GM23338 (cell line): ENCODE results near the gene SYNPO. TPM values are rescaled to one million over a fixed set of nuclear protein-coding genes. Genes with fewer than 3 reads are reported as not detected.

ENCODE experiments used
- ATAC-seq: fragments of 200-7000 bp; cut with Tn5 transposase; 3 replicates; pipeline ENCODE4 v1.9.1; 2020
- DNase-seq: peaks from one replicate; pipeline ENCODE4 v3.0.0-alpha.2; 2015; ENCODE audit warnings: low spot score
- H2AFZ ChIP-seq: fragments of 200-600 bp; sonication (generic); 2 replicates; pipeline ENCODE4 v1.8.0; 2016; ENCODE audit warnings: antibody characterized with exemption, mild to moderate bottlenecking, moderate library complexity
- H3F3A ChIP-seq: fragments of 200-600 bp; sonication (generic); replicated peaks from 2 replicates; pipeline ENCODE4 v1.8.0; 2017; ENCODE audit warnings: antibody characterized with exemption, mixed run types, low read depth
- H3K27ac ChIP-seq: fragments of 200-600 bp; sonication (generic); 2 replicates; pipeline ENCODE4 v1.6.1; 2016; ENCODE audit warnings: low read depth
- H3K27me3 ChIP-seq: fragments of 200-600 bp; sonication (generic); 2 replicates; pipeline ENCODE4 v1.8.0; 2016; ENCODE audit warnings: mild to moderate bottlenecking, mixed run types, moderate library complexity; ENCODE audit not compliant: insufficient read depth
- H3K36me3 ChIP-seq: fragments of 200-600 bp; sonication (generic); 2 replicates; pipeline ENCODE4 v1.8.0; 2016; ENCODE audit warnings: mild to moderate bottlenecking; ENCODE audit not compliant: insufficient read depth
- H3K4me1 ChIP-seq: fragments of 200-600 bp; sonication (generic); 2 replicates; pipeline ENCODE4 v1.8.0; 2016; ENCODE audit warnings: mild to moderate bottlenecking, moderate library complexity; ENCODE audit not compliant: insufficient read depth
- H3K4me2 ChIP-seq: fragments of 200-600 bp; sonication (generic); 2 replicates; pipeline ENCODE4 v1.7.1; 2017; ENCODE audit warnings: mixed run types
- H3K4me3 ChIP-seq: fragments of 200-600 bp; sonication (generic); 2 replicates; pipeline ENCODE4 v1.6.1; 2016; ENCODE audit warnings: mixed run types
- H3K79me2 ChIP-seq: fragments of 200-600 bp; sonication (generic); replicated peaks from 2 replicates; pipeline ENCODE4 v1.8.0; 2017; ENCODE audit warnings: mild to moderate bottlenecking; ENCODE audit not compliant: insufficient read depth
- H3K9me2 ChIP-seq: fragments of 200-600 bp; sonication (generic); 2 replicates; pipeline ENCODE4 v1.8.0; 2017; ENCODE audit not compliant: insufficient read depth
- H4K20me1 ChIP-seq: fragments of 200-600 bp; sonication (generic); replicated peaks from 2 replicates; pipeline ENCODE4 v1.8.0; 2017; ENCODE audit warnings: mild to moderate bottlenecking; ENCODE audit not compliant: insufficient read depth
- H3K27ac Mint-ChIP-seq: 2 replicates; pipeline ENCODE4 v1.8.0; 2020; ENCODE audit warnings: inconsistent platforms, mild to moderate bottlenecking, moderate library complexity, mixed read lengths
- H3K27me3 Mint-ChIP-seq: 3 replicates; pipeline ENCODE4 v1.8.0; 2022; ENCODE audit warnings: low read depth, mild to moderate bottlenecking, moderate library complexity, mixed read lengths, inconsistent platforms; ENCODE audit not compliant: insufficient read depth, poor library complexity
- H3K36me3 Mint-ChIP-seq: 3 replicates; pipeline ENCODE4 v1.8.0; 2021; ENCODE audit warnings: low read depth, mild to moderate bottlenecking, inconsistent platforms, moderate library complexity, mixed read lengths
- H3K4me1 Mint-ChIP-seq: 3 replicates; pipeline ENCODE4 v1.8.0; 2020; ENCODE audit warnings: mild to moderate bottlenecking, inconsistent platforms, mixed read lengths
- H3K4me3 Mint-ChIP-seq: 3 replicates; pipeline ENCODE4 v1.8.0; 2021; ENCODE audit warnings: moderate library complexity, mild to moderate bottlenecking, inconsistent platforms, mixed read lengths
- H3K9me3 Mint-ChIP-seq: 3 replicates; pipeline ENCODE4 v1.8.0; 2020; ENCODE audit warnings: moderate library complexity, mild to moderate bottlenecking, inconsistent platforms, mixed read lengths
- CREB1 ChIP-seq: fragments of 250-450 bp; sonication (Bioruptor Pico); IDR thresholded peaks from 2 replicates; pipeline ENCODE4 v1.5.0; 2020; ENCODE audit warnings: low read depth, mild to moderate bottlenecking, moderate library complexity
- ETS1 ChIP-seq: IDR thresholded peaks from 2 replicates; pipeline ENCODE4 v1.6.1; 2016; ENCODE audit warnings: antibody characterized with exemption
- EZH2 ChIP-seq: fragments of 200-600 bp; sonication (generic); IDR thresholded peaks from one replicate; pipeline ENCODE4 v1.8.0; 2017; ENCODE audit warnings: antibody characterized with exemption, mild to moderate bottlenecking, low read depth; ENCODE audit not compliant: unreplicated experiment
- JUNB ChIP-seq: IDR thresholded peaks from one replicate; pipeline ENCODE4 v1.6.1; 2016; ENCODE audit warnings: antibody characterized with exemption; ENCODE audit not compliant: unreplicated experiment
- STAT1 ChIP-seq: IDR thresholded peaks from one replicate; pipeline ENCODE4 v1.6.1; 2016; ENCODE audit warnings: antibody characterized with exemption; ENCODE audit not compliant: unreplicated experiment
- ZNF114 ChIP-seq: fragments of 250-450 bp; sonication (Bioruptor Pico); IDR thresholded peaks from 2 replicates; pipeline ENCODE4 v1.5.0; 2020; ENCODE audit warnings: mild to moderate bottlenecking, moderate library complexity
- ZNF462 ChIP-seq: fragments of 250-450 bp; sonication (Bioruptor Pico); IDR thresholded peaks from 2 replicates; pipeline ENCODE4 v1.5.0; 2020; ENCODE audit warnings: mild to moderate bottlenecking, moderate library complexity
- polyA plus RNA-seq: library from polyadenylated mRNA; unstranded; fragments of >200 nt; fragmentation: Nextera tagmentation; extraction: Ambion mirVana; gene quantifications from 2 replicates; pipeline ENCODE4 v1.2.1, GENCODE V29; 2016
- total RNA-seq: library from RNA; depleted of rRNA; stranded (reverse); fragments of >200 nt; shearing (Covaris generic); gene quantifications from 2 replicates; pipeline ENCODE4 v1.2.3, GENCODE V29; 2014

SYNPO gene
- total and polyA plus RNA-seq, 2 experiments from 2014 or later, result 0.16 to 1.3 TPM

DNA sequence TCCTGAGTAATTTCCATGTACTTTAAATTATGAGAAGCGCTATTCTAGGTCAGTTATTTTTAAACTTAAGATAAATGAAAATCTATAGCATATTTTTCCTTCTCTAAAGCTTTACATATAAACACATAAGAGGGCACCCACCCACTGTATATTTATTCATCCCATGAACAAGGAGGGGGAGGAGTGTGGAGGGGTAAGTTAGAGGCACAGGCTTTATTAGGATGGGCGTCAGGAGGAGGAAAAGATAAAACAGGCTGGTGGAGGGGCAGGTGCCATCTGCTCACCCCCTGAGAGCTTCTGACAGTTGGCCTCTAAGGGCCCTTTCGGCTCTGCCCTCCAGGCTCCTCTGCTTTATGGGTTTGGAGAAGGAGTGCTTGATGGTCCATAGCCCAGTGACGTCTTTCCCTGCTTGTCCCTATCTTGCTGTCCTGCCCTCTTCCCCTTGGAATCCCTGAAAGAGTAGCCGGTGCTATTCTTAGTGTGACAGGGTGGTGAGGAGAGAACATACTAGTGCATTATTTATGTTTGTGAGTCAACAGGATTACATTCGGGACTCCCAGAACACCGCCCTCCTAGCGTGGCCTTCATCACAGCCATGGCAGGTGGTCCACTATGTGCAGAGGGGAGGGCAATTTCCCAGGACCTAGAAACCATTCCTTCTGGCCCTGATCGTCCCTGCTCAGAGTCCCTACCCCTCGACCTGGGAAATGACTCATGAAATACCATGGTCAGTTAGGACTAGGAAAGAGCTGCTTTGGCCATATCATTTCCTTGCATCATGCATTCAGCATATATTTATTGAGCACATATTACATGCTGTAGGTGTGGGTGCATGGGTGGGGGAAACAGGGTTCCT, 7.9 kb upstream of the SYNPO start:
- ATAC-seq (no peak), DNase-seq (no peak)
- Histone ChIP-seq H3K27ac (no peak overlapping the region), H3K79me2 (no peaks in the 10 kb centered on the region), H3K4me1 (peaks cover 4% of the 10 kb centered on the region; the same call in 1 of the 2 replicates), H3K27me3 (no peaks in the 10 kb centered on the region), H3K9me2 (no peaks in the 10 kb centered on the region), H3K4me2 (no peak overlapping the region), H3F3A (no peaks in the 10 kb centered on the region), H3K36me3 (no peaks in the 10 kb centered on the region), H4K20me1 (no peaks in the 10 kb centered on the region), H2AFZ (no peak overlapping the region), H3K4me3 (no peak overlapping the region)
- Mint-ChIP-seq H3K27ac (no peak overlapping the region), H3K27me3 (peaks cover 14% of the 10 kb centered on the region), H3K4me3 (no peak overlapping the region), H3K4me1 (no peaks in the 10 kb centered on the region; the same call in 1 of the 3 replicates), H3K9me3 (no peaks in the 10 kb centered on the region), H3K36me3 (no peaks in the 10 kb centered on the region; the same call in 2 of the 3 replicates)
- TF ChIP-seq JUNB (no peak), ZNF114 (CRISPR knock-in tag) (no peak), STAT1 (no peak), ETS1 (no peak), EZH2 (no peak), CREB1 (no peak)

- Mint-ChIP-seq H3K4me1 (peaks cover 5% of the 10 kb centered on the region; the same call in 2 of the 3 replicates), H3K27ac (no peak overlapping the region), H3K36me3 (no peaks in the 10 kb centered on the region; the same call in 2 of the 3 replicates), H3K9me3 (no peaks in the 10 kb centered on the region), H3K27me3 (peaks cover 15% of the 10 kb centered on the region), H3K4me3 (no peak overlapping the region)
- no peaks in the 10 kb centered on the region for H3K27me3 ChIP-seq
- H4K20me1 ChIP-seq, result no peaks in the 10 kb centered on the region
- peaks cover 7% of the 10 kb centered on the region; the same call in 1 of the 2 replicates for H3K4me1 ChIP-seq
- no peak for DNase-seq
- no peak overlapping the region for H3K4me2 ChIP-seq
- H3F3A ChIP-seq, result no peaks in the 10 kb centered on the region
- no peaks in the 10 kb centered on the region for H3K9me2 ChIP-seq
- TF ChIP-seq ZNF114 (CRISPR knock-in tag), result no peak
- ATAC-seq, result no peak
- no peak overlapping the region for H3K4me3 ChIP-seq
- H3K36me3 ChIP-seq, result no peaks in the 10 kb centered on the region
- no peaks in the 10 kb centered on the region for H3K79me2 ChIP-seq
- no peak overlapping the region for H3K27ac ChIP-seq
- no peak overlapping the region for H2AFZ ChIP-seq
Measured at GRCh38 chr5:150633429-150633828, 7.0 kb upstream of the SYNPO start.

- H3K36me3 ChIP-seq, result no peaks in the 10 kb centered on the region
- H3F3A ChIP-seq, result no peaks in the 10 kb centered on the region
- H3K79me2 ChIP-seq, result no peaks in the 10 kb centered on the region
- H3K4me1 ChIP-seq, result peaks cover 7% of the 10 kb centered on the region; the same call in 1 of the 2 replicates
- ATAC-seq (no peak), DNase-seq (no peak)
- H3K27me3 ChIP-seq, result no peaks in the 10 kb centered on the region
- peaks cover 13% of the 10 kb centered on the region for H3K27me3 Mint-ChIP-seq
- no peak overlapping the region for H3K4me3 Mint-ChIP-seq
- H3K4me1 Mint-ChIP-seq, result peaks cover 23% of the 10 kb centered on the region
- H4K20me1 ChIP-seq, result no peaks in the 10 kb centered on the region
- no peak overlapping the region for H2AFZ ChIP-seq
- TF ChIP-seq ZNF462 (CRISPR knock-in tag) (no peak), EZH2 (no peak)
- no peak overlapping the region for H3K27ac Mint-ChIP-seq
- no peak overlapping the region for H3K27ac ChIP-seq
- H3K4me3 ChIP-seq, result no peak overlapping the region
- no peaks in the 10 kb centered on the region for H3K9me2 ChIP-seq
- H3K9me3 Mint-ChIP-seq, result no peaks in the 10 kb centered on the region
- no peaks in the 10 kb centered on the region for H3K36me3 Mint-ChIP-seq
- no peak overlapping the region for H3K4me2 ChIP-seq
Measured at GRCh38 chr5:150636391-150637244, 3.8 kb upstream of the SYNPO start.
